ENCODE measurements around the gene NF2. TPM values are rescaled to one million over a fixed set of nuclear protein-coding genes. Genes with fewer than 3 reads are reported as not detected.
A peak's percentile ranks its signal among the peaks of the same experiment; 100 is the strongest.

NF2 gene
- total RNA-seq, 1 experiment from 2014 or later = 56.9 TPM

DNA sequence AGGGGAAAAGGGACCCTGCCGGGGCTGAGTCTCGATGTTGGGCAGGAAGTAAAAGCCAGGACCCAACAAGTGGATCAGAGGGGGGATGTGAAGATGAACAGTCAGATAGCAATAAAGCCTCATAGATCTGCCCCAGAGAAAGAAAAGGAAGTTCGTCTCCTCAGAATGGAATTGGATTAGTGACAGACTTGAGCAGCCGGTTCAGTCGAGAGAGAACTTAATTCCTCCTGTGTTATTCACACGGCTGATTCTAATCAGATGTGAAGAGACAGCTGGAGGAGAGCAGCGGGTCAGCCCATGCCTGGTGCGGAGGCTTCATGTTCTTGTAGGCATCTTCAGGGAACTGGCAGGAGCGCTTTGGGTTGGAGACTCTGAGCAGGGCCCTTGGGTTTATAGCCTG, 87.0 kb downstream of the NF2 start (continued):
- TF ChIP-seq, protein P1, sequence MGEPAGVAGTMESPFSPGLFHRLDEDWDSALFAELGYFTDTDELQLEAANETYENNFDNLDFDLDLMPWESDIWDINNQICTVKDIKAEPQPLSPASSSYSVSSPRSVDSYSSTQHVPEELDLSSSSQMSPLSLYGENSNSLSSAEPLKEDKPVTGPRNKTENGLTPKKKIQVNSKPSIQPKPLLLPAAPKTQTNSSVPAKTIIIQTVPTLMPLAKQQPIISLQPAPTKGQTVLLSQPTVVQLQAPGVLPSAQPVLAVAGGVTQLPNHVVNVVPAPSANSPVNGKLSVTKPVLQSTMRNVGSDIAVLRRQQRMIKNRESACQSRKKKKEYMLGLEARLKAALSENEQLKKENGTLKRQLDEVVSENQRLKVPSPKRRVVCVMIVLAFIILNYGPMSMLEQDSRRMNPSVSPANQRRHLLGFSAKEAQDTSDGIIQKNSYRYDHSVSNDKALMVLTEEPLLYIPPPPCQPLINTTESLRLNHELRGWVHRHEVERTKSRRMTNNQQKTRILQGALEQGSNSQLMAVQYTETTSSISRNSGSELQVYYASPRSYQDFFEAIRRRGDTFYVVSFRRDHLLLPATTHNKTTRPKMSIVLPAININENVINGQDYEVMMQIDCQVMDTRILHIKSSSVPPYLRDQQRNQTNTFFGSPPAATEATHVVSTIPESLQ (CRISPR knock-in tag; IDR thresholded peaks at IDR 0.05) = no peak
- TF ChIP-seq, protein P2, sequence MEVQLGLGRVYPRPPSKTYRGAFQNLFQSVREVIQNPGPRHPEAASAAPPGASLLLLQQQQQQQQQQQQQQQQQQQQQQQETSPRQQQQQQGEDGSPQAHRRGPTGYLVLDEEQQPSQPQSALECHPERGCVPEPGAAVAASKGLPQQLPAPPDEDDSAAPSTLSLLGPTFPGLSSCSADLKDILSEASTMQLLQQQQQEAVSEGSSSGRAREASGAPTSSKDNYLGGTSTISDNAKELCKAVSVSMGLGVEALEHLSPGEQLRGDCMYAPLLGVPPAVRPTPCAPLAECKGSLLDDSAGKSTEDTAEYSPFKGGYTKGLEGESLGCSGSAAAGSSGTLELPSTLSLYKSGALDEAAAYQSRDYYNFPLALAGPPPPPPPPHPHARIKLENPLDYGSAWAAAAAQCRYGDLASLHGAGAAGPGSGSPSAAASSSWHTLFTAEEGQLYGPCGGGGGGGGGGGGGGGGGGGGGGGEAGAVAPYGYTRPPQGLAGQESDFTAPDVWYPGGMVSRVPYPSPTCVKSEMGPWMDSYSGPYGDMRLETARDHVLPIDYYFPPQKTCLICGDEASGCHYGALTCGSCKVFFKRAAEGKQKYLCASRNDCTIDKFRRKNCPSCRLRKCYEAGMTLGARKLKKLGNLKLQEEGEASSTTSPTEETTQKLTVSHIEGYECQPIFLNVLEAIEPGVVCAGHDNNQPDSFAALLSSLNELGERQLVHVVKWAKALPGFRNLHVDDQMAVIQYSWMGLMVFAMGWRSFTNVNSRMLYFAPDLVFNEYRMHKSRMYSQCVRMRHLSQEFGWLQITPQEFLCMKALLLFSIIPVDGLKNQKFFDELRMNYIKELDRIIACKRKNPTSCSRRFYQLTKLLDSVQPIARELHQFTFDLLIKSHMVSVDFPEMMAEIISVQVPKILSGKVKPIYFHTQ (CRISPR knock-in tag; IDR thresholded peaks at IDR 0.05) = no peak
- no peak for TF ChIP-seq HMGXB4 (CRISPR knock-in tag; IDR thresholded peaks at IDR 0.05)
- TF ChIP-seq STAT6 (CRISPR knock-in tag; conservative IDR thresholded peaks at IDR 0.05; ENCODE audit: low read depth) = no peak
- TF ChIP-seq FOXK1 (CRISPR knock-in tag; IDR thresholded peaks at IDR 0.05) = no peak
- no peak for TF ChIP-seq ATF1 (CRISPR knock-in tag; IDR thresholded peaks at IDR 0.05)

DNA sequence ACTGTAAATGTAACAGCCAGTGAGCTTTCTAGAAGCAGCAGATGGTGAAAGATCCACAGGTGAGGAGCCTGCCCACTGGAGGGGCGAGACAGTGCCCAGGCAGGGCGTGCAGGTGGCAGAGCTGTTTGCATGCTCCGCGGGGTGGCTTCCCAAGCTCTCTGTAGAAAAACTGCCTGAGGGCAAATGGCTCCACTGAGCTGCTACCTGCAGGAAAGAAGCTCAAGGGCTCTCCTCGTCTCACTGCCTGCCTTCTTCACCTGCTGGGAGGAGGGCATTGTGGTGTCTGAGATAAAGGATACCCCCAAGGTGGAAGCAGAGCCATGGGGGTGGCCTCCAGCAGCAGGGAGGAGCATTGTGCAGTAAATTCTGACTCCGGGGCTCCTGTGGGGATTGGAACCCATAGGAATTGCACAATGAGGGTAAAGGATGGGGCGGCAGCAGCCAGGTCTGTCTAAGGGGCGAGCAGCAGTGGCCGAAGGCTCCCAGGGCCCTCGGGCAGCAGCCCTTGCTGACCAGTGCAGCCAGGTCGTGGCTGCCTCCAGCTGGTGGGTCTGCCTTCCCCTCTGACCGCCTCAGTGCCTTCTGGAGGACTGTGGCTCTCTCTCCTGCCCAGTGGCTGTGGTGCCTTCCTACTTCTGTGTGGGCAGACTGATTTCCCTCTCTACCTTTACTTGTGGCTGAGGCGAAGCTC, 88.3 kb downstream of the NF2 start:
- H3K4me3 Mint-ChIP-seq = no peak overlapping the region
- POLR2A ChIA-PET = interaction anchor here (0.6 kb wide), 1 partner anchor 12 kb away, joined by 3 read pairs; no protein-coding TSS in a partner anchor
- CTCF ChIA-PET = interaction anchor here (0.5 to 7.8 kb wide), 10 partner anchors 12 to 397 kb away, joined by 3 to 105 read pairs (median 4); partner anchors contain the start of genes ASCC2 and CABP7
- DNase-seq (ENCODE audit: low spot score) (peak; percentile 43), ATAC-seq (peak; percentile 20)
- H3K4me1 Mint-ChIP-seq = peaks cover 51% of the 10 kb centered on the region
- H3K27me3 Mint-ChIP-seq (ENCODE audit: low read depth) = no peaks in the 10 kb centered on the region
- no peak overlapping the region for H3K27ac Mint-ChIP-seq
- TF ChIP-seq, protein P3, sequence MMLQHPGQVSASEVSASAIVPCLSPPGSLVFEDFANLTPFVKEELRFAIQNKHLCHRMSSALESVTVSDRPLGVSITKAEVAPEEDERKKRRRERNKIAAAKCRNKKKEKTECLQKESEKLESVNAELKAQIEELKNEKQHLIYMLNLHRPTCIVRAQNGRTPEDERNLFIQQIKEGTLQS (CRISPR knock-in tag; conservative IDR thresholded peaks at IDR 0.05) = no peak
- no peak for TF ChIP-seq ZBTB21 (CRISPR knock-in tag; IDR thresholded peaks at IDR 0.05; ENCODE audit: borderline replicate concordance)
- TF ChIP-seq FOXP1 (CRISPR knock-in tag; IDR thresholded peaks at IDR 0.05; ENCODE audit: borderline replicate concordance) = no peak
- peak; percentile 96 for TF ChIP-seq ZNF423 (CRISPR knock-in tag; IDR thresholded peaks at IDR 0.05)
- H3K36me3 Mint-ChIP-seq = no peaks in the 10 kb centered on the region
- H3K9me3 Mint-ChIP-seq = no peaks in the 10 kb centered on the region

GRCh38 chr22:29692327-29692640, 88.9 kb downstream of the NF2 start:
- H3K9me3 Mint-ChIP-seq = no peaks in the 10 kb centered on the region
- no peak overlapping the region for H3K4me3 Mint-ChIP-seq
- no peaks in the 10 kb centered on the region for H3K27me3 Mint-ChIP-seq (ENCODE audit: low read depth)
- DNase-seq (ENCODE audit: low spot score) = no peak
- ChIA-PET CTCF (interaction anchor here (0.5 to 7.8 kb wide), 9 partner anchors 11 to 396 kb away, joined by 3 to 105 read pairs (median 4); partner anchors contain the start of genes ASCC2 and CABP7), POLR2A (no interaction called here)
- peaks cover 51% of the 10 kb centered on the region for H3K4me1 Mint-ChIP-seq
- no peak overlapping the region for H3K27ac Mint-ChIP-seq
- peak; percentile 5; the same call in 1 of the 2 replicates for ATAC-seq
- no peaks in the 10 kb centered on the region for H3K36me3 Mint-ChIP-seq
- TF ChIP-seq, protein P2 (CRISPR knock-in tag; IDR thresholded peaks at IDR 0.05) = no peak
- TF ChIP-seq IRF2 (CRISPR knock-in tag; IDR thresholded peaks at IDR 0.05; ENCODE audit: borderline replicate concordance, low read depth) (no peak), OVOL2 (CRISPR knock-in tag; IDR thresholded peaks at IDR 0.05; ENCODE audit: borderline replicate concordance) (no peak), ATF1 (CRISPR knock-in tag; IDR thresholded peaks at IDR 0.05) (no peak), STAT6 (CRISPR knock-in tag; conservative IDR thresholded peaks at IDR 0.05; ENCODE audit: low read depth) (no peak), GTF2I (CRISPR knock-in tag; conservative IDR thresholded peaks at IDR 0.05) (no peak), CREM (CRISPR knock-in tag; IDR thresholded peaks at IDR 0.05) (no peak)

All from WTC11 (cell line).